Endothelial cell of umbilical vein (primary cell): ENCODE data around the gene CAMTA1. TPM values are rescaled to one million over a fixed set of nuclear protein-coding genes. Genes with fewer than 3 reads are reported as not detected.

Experiments
- BruUV-seq: library from RNA; stranded (reverse); fragments of 400-500 nt; replicated peaks from 2 replicates; lab custom pipeline; 2021; lab: Mats Ljungman, UMichigan
- CTCF ChIA-PET: fragments of 300-600, 350-600 bp; sonication (Branson Sonifier 250); formaldehyde crosslinking; loops from one replicate; lab custom pipeline; 2021; ENCODE audit warnings: antibody characterized with exemption, inconsistent platforms; lab: Charles Lee
- POLR2A ChIA-PET: fragments of 300-600, 350-600 bp; sonication (Branson Sonifier 250); formaldehyde crosslinking; loops from one replicate; lab custom pipeline; 2021; ENCODE audit warnings: antibody characterized with exemption, inconsistent platforms; lab: Charles Lee
- DNase-seq: peaks from one replicate; pipeline ENCODE4 v3.0.0-alpha.2; 2011; ENCODE audit warnings: low read depth, low spot score
- FAIRE-seq: peaks from 2 replicates; lab custom pipeline; 2011; peaks lifted over from hg19 to GRCh38; lab: Jason Lieb, UNC
- H2AFZ ChIP-seq: 2 replicates; pipeline ENCODE4 v1.6.0; 2012; ENCODE audit warnings: low read depth, low read length, control low read depth, inconsistent platforms
- H3K27ac ChIP-seq: 2 replicates; pipeline ENCODE4 v1.5.1; 2011; ENCODE audit warnings: low read depth, mild to moderate bottlenecking, control low read depth, low read length, moderate library complexity; ENCODE audit not compliant: insufficient read depth
- H3K27me3 ChIP-seq, 2 experiments: 2 replicates each; pipeline versions ENCODE4 v1.6.0 to v1.6.1; 2011; ENCODE audit warnings: low read length in 2 of 2, mixed read lengths in 1 of 2; ENCODE audit not compliant: control insufficient read depth in 2 of 2, insufficient read depth in 2 of 2
- H3K36me3 ChIP-seq, 2 experiments: 2 replicates in 1 of 2; 3 replicates in 1 of 2; pipeline ENCODE4 v1.5.1; 2011; ENCODE audit warnings: low read length in 2 of 2, mild to moderate bottlenecking in 1 of 2, moderate library complexity in 1 of 2; ENCODE audit not compliant: control insufficient read depth in 2 of 2, insufficient read depth in 2 of 2; ENCODE audit errors: extremely low read depth in 1 of 2
- H3K4me1 ChIP-seq: 3 replicates; pipeline ENCODE4 v1.5.1; 2011; ENCODE audit warnings: mild to moderate bottlenecking, low read length; ENCODE audit not compliant: control insufficient read depth, insufficient read depth; ENCODE audit errors: extremely low read depth
- H3K4me2 ChIP-seq: 2 replicates; pipeline ENCODE4 v1.6.1; 2011; ENCODE audit warnings: low read length, control low read depth, mixed read lengths; ENCODE audit not compliant: insufficient read depth
- H3K4me3 ChIP-seq, 3 experiments: fragments of 200-600 bp in 1 of 3; sonication (generic), shearing (Covaris generic) in 1 of 3; replicated peaks in 1 of 3; 2 replicates each; pipeline ENCODE4 v1.5.1; 2011 to 2016; ENCODE audit warnings: control low read depth in 3 of 3, low read length in 3 of 3, mild to moderate bottlenecking in 2 of 3, inconsistent platforms in 1 of 3, low read depth in 1 of 3, moderate library complexity in 1 of 3; ENCODE audit not compliant: insufficient read depth in 1 of 3
- H3K79me2 ChIP-seq: 2 replicates; pipeline ENCODE4 v1.6.0; 2012; ENCODE audit warnings: low read length, inconsistent platforms; ENCODE audit not compliant: control insufficient read depth, insufficient read depth
- H3K9ac ChIP-seq: replicated peaks from 2 replicates; pipeline ENCODE3; 2011; ENCODE audit warnings: low read length, control low read depth; ENCODE audit not compliant: insufficient read depth; ENCODE audit errors: extremely low read depth
- H3K9me1 ChIP-seq: replicated peaks from 3 replicates; pipeline ENCODE4 v1.6.0; 2011; ENCODE audit warnings: mild to moderate bottlenecking, low read length; ENCODE audit not compliant: control insufficient read depth, insufficient read depth; ENCODE audit errors: extremely low read depth
- H3K9me3 ChIP-seq: replicated peaks from 2 replicates; pipeline ENCODE4 v1.5.1; 2012; ENCODE audit warnings: low read length, inconsistent platforms; ENCODE audit not compliant: control insufficient read depth, insufficient read depth
- H4K20me1 ChIP-seq: replicated peaks from 2 replicates; pipeline ENCODE3; 2011; ENCODE audit warnings: mild to moderate bottlenecking, low read length; ENCODE audit not compliant: control insufficient read depth, insufficient read depth; ENCODE audit errors: extremely low read depth
- CTCF ChIP-seq, 2 donors: IDR thresholded peaks; 1 replicate in 1 of 2; 2 replicates in 1 of 2; pipeline ENCODE4 v1.5.1; 2011; ENCODE audit warnings: low read length in 2 of 2, mild to moderate bottlenecking in 2 of 2, moderate library complexity in 2 of 2, control low read depth in 1 of 2, inconsistent platforms in 1 of 2, low read depth in 1 of 2; ENCODE audit not compliant: insufficient read depth in 1 of 2; ENCODE audit errors: extremely low read depth in 1 of 2
- POLR2A ChIP-seq: IDR thresholded peaks from 2 replicates; pipeline ENCODE4 v1.6.1; 2012; ENCODE audit warnings: low read depth, mild to moderate bottlenecking, control low read depth, low read length
- POLR2AphosphoS5 ChIP-seq: IDR thresholded peaks from 2 replicates; pipeline ENCODE4 v1.6.1; 2012; ENCODE audit warnings: low read depth, mild to moderate bottlenecking, control low read depth, low read length, moderate library complexity; ENCODE audit not compliant: insufficient read depth
- dilution Hi-C: fragments of 300-500 bp; cut with MboI; formaldehyde crosslinking; loops from one replicate; pipeline ENCODE4 v1.15.0; 2019; ENCODE audit warnings: low sequenced_read_pairs; ENCODE audit not compliant: extremely low pct_ligation_motif_present
- intact Hi-C: fragments of 100-400 bp; cut with micrococcal nuclease; formaldehyde crosslinking; loops from one replicate; pipeline ENCODE4 v1.10.0; 2022
- polyA plus RNA-seq, 4 experiments: library from polyadenylated mRNA; depleted of rRNA in 3 of 4; stranded (reverse) in 3 of 4; unstranded in 1 of 4; fragments of >200 nt; gene quantifications; 2 replicates each; pipeline versions ENCODE4 v1.2.1 to v1.2.3, GENCODE V29; 2011 to 2012; ENCODE audit warnings: missing spikeins in 1 of 4
- total RNA-seq: library from RNA; stranded (reverse); gene quantifications from 2 replicates; pipeline ENCODE4 v1.2.3, GENCODE V29; 2021

CAMTA1 gene
- total and polyA plus RNA-seq, 2 donors (not counting 3 experiments of a cell fraction or from before 2014, with no cell fraction given), result 50.8 to 92.7 TPM

- Histone ChIP-seq H3K27ac (peak overlapping the region; percentile 1), H3K9ac (no peak overlapping the region), H2AFZ (peak overlapping the region; percentile 44), H3K79me2 (no peaks in the 10 kb centered on the region), H4K20me1 (no peaks in the 10 kb centered on the region), H3K4me3 (no peak overlapping the region), H3K36me3 (no peaks in the 10 kb centered on the region), H3K27me3 (no peaks in the 10 kb centered on the region), H3K4me2 (peak overlapping the region; percentile 4), H3K9me1 (no peaks in the 10 kb centered on the region), H3K9me3 (no peaks in the 10 kb centered on the region), H3K4me1 (peaks cover 28% of the 10 kb centered on the region)
- dilution Hi-C loops (no loop called here), intact Hi-C loops (loop anchor here (1.0 to 5.0 kb wide), 3 partner anchors 81 to 150 kb away; no protein-coding TSS in a partner anchor)
- CTCF ChIA-PET, result interaction anchor here (1.1 to 2.0 kb wide), 7 partner anchors 9 to 344 kb away, joined by 3 to 6 read pairs (median 3); no protein-coding TSS in a partner anchor
- TF ChIP-seq POLR2A (no peak), POLR2AphosphoS5 (peak; percentile 57)
- POLR2A ChIA-PET, result no interaction called here
- BruUV-seq, result no TSS peak
- FAIRE-seq (peak; percentile 93), DNase-seq (peak; percentile 70)
Measured at GRCh38 chr1:7552402-7552801, 767.1 kb downstream of the CAMTA1 start.

GRCh38 chr1:7553042-7553690 is 767.9 kb downstream of the CAMTA1 start:
- CTCF ChIA-PET, result interaction anchor here (0.7 to 2.0 kb wide), 7 partner anchors 8 to 511 kb away, joined by 3 to 6 read pairs (median 5); no protein-coding TSS in a partner anchor
- Histone ChIP-seq H2AFZ (peak overlapping the region; percentile 44), H4K20me1 (no peaks in the 10 kb centered on the region), H3K9me1 (no peaks in the 10 kb centered on the region), H3K79me2 (no peaks in the 10 kb centered on the region), H3K9ac (no peak overlapping the region), H3K4me3 (no peak overlapping the region), H3K27me3 (no peaks in the 10 kb centered on the region), H3K4me1 (peaks cover 28% of the 10 kb centered on the region), H3K36me3 (no peaks in the 10 kb centered on the region), H3K27ac (no peak overlapping the region), H3K9me3 (no peaks in the 10 kb centered on the region), H3K4me2 (peak overlapping the region; percentile 4)
- FAIRE-seq (no peak), DNase-seq (peak; percentile 22)
- dilution Hi-C loops (no loop called here), intact Hi-C loops (loop anchor here (5.0 kb wide), 2 partner anchors 94 to 151 kb away; no protein-coding TSS in a partner anchor)
- POLR2A ChIA-PET, result no interaction called here
- TF ChIP-seq CTCF (IDR thresholded peaks at IDR 0.05; ENCODE audit: extremely low read depth in 1 of 2, insufficient read depth in 1 of 2, low read depth in 1 of 2, low read length in 2 of 2) (no peak), POLR2A (no peak), POLR2AphosphoS5 (no peak)
- BruUV-seq, result no TSS peak
